Neural cell (in vitro differentiated cells): ENCODE data around the gene TTC8. TPM values are rescaled to one million over a fixed set of nuclear protein-coding genes. Genes with fewer than 3 reads are reported as not detected.

Experiments
- H2AFZ ChIP-seq: fragments of 200-600, 300-800 bp; sonication (generic), shearing (Covaris generic); 2 replicates; pipeline ENCODE4 v1.6.0; 2014; ENCODE audit warnings: low read depth, mild to moderate bottlenecking, antibody characterized with exemption, low read length, moderate library complexity
- H3F3A ChIP-seq: fragments of 200-600 bp; shearing (Covaris generic); 2 replicates; pipeline ENCODE4 v1.6.1; 2016; ENCODE audit warnings: mild to moderate bottlenecking, moderate library complexity, mixed read lengths, antibody characterized with exemption, low read length; ENCODE audit not compliant: insufficient read depth, poor library complexity, severe bottlenecking
- H3K27ac ChIP-seq: fragments of 200-600, 300-800 bp; sonication (generic), shearing (Covaris generic); 2 replicates; pipeline ENCODE4 v1.5.1; 2014; ENCODE audit warnings: mild to moderate bottlenecking, low read length, moderate library complexity
- H3K27me3 ChIP-seq: fragments of 300-800, 200-600 bp; sonication (generic), shearing (Covaris generic); 2 replicates; pipeline ENCODE4 v1.6.0; 2014; ENCODE audit warnings: mild to moderate bottlenecking, low read depth, low read length, moderate library complexity; ENCODE audit not compliant: insufficient read depth
- H3K36me3 ChIP-seq: fragments of 300-800, 200-600 bp; sonication (generic), shearing (Covaris generic); 2 replicates; pipeline ENCODE4 v1.5.1; 2014; ENCODE audit warnings: mild to moderate bottlenecking, antibody characterized with exemption, low read length, moderate library complexity; ENCODE audit not compliant: insufficient read depth
- H3K4me2 ChIP-seq: fragments of 300-800, 200-600 bp; sonication (generic), shearing (Covaris generic); 2 replicates; pipeline ENCODE4 v1.6.0; 2014; ENCODE audit warnings: mild to moderate bottlenecking, low read length
- H3K4me3 ChIP-seq: fragments of 300-800, 200-600 bp; sonication (generic), shearing (Covaris generic); 2 replicates; pipeline ENCODE4 v1.5.1; 2014; ENCODE audit warnings: mild to moderate bottlenecking, low read length, moderate library complexity
- H3K79me2 ChIP-seq: fragments of 200-600 bp; shearing (Covaris generic); replicated peaks from 2 replicates; pipeline ENCODE4 v1.6.0; 2014; ENCODE audit warnings: mild to moderate bottlenecking, low read length, moderate library complexity; ENCODE audit not compliant: insufficient read depth
- H3K9ac ChIP-seq: fragments of 300-800, 200-600 bp; sonication (generic), shearing (Covaris generic); 2 replicates; pipeline ENCODE4 v1.6.1; 2016; ENCODE audit warnings: mild to moderate bottlenecking, low read length, mixed read lengths
- H3K9me2 ChIP-seq: fragments of 200-600 bp; shearing (Covaris generic); 2 replicates; pipeline ENCODE4 v1.6.1; 2016; ENCODE audit warnings: mild to moderate bottlenecking, low read length, mixed read lengths; ENCODE audit not compliant: insufficient read depth
- H3K9me3 ChIP-seq: fragments of 200-600, 300-800 bp; sonication (generic), shearing (Covaris generic); 2 replicates; pipeline ENCODE4 v1.6.1; 2016; ENCODE audit warnings: mild to moderate bottlenecking, mixed run types, low read length, moderate library complexity, mixed read lengths
- H4K20me1 ChIP-seq: fragments of 200-600 bp; shearing (Covaris generic); 2 replicates; pipeline ENCODE4 v1.6.1; 2016; ENCODE audit warnings: mild to moderate bottlenecking, mixed run types; ENCODE audit not compliant: insufficient read depth
- EP300 ChIP-seq: fragments of 450-650 bp; conservative IDR thresholded peaks from 2 replicates; pipeline ENCODE4 v1.6.1; 2014; ENCODE audit warnings: antibody characterized with exemption, mild to moderate bottlenecking, moderate library complexity; ENCODE audit not compliant: poor library complexity, severe bottlenecking
- EZH2 ChIP-seq: fragments of 200-600, 300-800 bp; shearing (Covaris generic), sonication (generic); IDR thresholded peaks from 2 replicates; pipeline ENCODE4 v1.6.1; 2014; ENCODE audit warnings: antibody characterized with exemption, low read length, borderline replicate concordance, mild to moderate bottlenecking; ENCODE audit not compliant: insufficient read depth, poor library complexity, severe bottlenecking
- MXI1 ChIP-seq: fragments of 450-650 bp; conservative IDR thresholded peaks from 2 replicates; pipeline ENCODE4 v1.6.1; 2014; ENCODE audit warnings: antibody characterized with exemption, mild to moderate bottlenecking; ENCODE audit not compliant: poor library complexity, severe bottlenecking
- POLR2AphosphoS5 ChIP-seq: IDR thresholded peaks from 2 replicates; pipeline ENCODE4 v1.6.1; 2012
- RAD21 ChIP-seq: fragments of 450-650 bp; conservative IDR thresholded peaks from 2 replicates; pipeline ENCODE4 v1.6.1; 2014; ENCODE audit warnings: antibody characterized with exemption, mild to moderate bottlenecking, moderate library complexity
- SMC3 ChIP-seq: fragments of 450-650 bp; conservative IDR thresholded peaks from 2 replicates; pipeline ENCODE4 v1.6.1; 2014; ENCODE audit warnings: antibody characterized with exemption, mild to moderate bottlenecking, moderate library complexity; ENCODE audit not compliant: poor library complexity
- TAF1 ChIP-seq: IDR thresholded peaks from 2 replicates; pipeline ENCODE4 v1.6.1; 2012; ENCODE audit warnings: low read depth
- polyA plus RNA-seq: library from polyadenylated mRNA; depleted of rRNA; stranded (reverse); fragments of >200 nt; gene quantifications from 2 replicates; pipeline ENCODE4 v1.2.3, GENCODE V29; 2014
- TF ChIP-seq, protein P1 (sequence below): IDR thresholded peaks from 2 replicates; pipeline ENCODE4 v1.6.1; 2012; ENCODE audit warnings: borderline replicate concordance
- TF ChIP-seq, protein P2 (sequence below): fragments of 450-650 bp; IDR thresholded peaks from 2 replicates; pipeline ENCODE4 v1.5.1; 2014; ENCODE audit warnings: antibody characterized with exemption, mild to moderate bottlenecking, moderate library complexity; ENCODE audit not compliant: poor library complexity, severe bottlenecking

TTC8 gene
- polyA plus RNA-seq, 1 donor from 2014 or later, result 28.1 TPM

DNA sequence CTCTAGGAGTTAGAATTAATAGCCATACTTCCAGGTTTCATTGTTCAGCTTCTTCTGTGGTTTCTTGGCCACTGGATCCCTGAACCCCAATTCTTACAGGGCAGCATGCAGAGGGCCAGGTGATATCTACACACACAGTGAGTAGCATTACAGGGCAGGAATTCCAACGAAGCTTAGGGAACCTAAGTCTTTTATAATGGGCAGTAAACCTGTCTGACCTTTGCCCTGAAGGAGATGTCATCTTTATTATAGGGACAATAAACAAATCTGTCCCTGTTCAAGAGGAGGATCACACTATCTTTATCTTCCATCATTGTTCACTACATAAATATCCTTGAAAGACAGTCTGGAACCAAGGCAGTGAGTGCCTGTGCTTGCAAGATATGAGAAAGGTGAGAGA is 20.0 kb upstream of the TTC8 start:
- no peak overlapping the region for H3K9ac ChIP-seq
- H4K20me1 ChIP-seq, result no peaks in the 10 kb centered on the region
- H3K36me3 ChIP-seq, result no peaks in the 10 kb centered on the region
- H3K4me3 ChIP-seq, result no peak overlapping the region
- peaks cover 5% of the 10 kb centered on the region for H3K9me3 ChIP-seq
- H3K27ac ChIP-seq, result no peak overlapping the region
- no peaks in the 10 kb centered on the region for H3K79me2 ChIP-seq
- no peaks in the 10 kb centered on the region for H3F3A ChIP-seq
- TF ChIP-seq EZH2 (no peak), POLR2AphosphoS5 (no peak), RAD21 (no peak), MXI1 (no peak), TAF1 (no peak), EP300 (no peak), SMC3 (no peak)
- TF ChIP-seq, protein P1, sequence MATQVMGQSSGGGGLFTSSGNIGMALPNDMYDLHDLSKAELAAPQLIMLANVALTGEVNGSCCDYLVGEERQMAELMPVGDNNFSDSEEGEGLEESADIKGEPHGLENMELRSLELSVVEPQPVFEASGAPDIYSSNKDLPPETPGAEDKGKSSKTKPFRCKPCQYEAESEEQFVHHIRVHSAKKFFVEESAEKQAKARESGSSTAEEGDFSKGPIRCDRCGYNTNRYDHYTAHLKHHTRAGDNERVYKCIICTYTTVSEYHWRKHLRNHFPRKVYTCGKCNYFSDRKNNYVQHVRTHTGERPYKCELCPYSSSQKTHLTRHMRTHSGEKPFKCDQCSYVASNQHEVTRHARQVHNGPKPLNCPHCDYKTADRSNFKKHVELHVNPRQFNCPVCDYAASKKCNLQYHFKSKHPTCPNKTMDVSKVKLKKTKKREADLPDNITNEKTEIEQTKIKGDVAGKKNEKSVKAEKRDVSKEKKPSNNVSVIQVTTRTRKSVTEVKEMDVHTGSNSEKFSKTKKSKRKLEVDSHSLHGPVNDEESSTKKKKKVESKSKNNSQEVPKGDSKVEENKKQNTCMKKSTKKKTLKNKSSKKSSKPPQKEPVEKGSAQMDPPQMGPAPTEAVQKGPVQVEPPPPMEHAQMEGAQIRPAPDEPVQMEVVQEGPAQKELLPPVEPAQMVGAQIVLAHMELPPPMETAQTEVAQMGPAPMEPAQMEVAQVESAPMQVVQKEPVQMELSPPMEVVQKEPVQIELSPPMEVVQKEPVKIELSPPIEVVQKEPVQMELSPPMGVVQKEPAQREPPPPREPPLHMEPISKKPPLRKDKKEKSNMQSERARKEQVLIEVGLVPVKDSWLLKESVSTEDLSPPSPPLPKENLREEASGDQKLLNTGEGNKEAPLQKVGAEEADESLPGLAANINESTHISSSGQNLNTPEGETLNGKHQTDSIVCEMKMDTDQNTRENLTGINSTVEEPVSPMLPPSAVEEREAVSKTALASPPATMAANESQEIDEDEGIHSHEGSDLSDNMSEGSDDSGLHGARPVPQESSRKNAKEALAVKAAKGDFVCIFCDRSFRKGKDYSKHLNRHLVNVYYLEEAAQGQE, result no peak
- TF ChIP-seq, protein P2, sequence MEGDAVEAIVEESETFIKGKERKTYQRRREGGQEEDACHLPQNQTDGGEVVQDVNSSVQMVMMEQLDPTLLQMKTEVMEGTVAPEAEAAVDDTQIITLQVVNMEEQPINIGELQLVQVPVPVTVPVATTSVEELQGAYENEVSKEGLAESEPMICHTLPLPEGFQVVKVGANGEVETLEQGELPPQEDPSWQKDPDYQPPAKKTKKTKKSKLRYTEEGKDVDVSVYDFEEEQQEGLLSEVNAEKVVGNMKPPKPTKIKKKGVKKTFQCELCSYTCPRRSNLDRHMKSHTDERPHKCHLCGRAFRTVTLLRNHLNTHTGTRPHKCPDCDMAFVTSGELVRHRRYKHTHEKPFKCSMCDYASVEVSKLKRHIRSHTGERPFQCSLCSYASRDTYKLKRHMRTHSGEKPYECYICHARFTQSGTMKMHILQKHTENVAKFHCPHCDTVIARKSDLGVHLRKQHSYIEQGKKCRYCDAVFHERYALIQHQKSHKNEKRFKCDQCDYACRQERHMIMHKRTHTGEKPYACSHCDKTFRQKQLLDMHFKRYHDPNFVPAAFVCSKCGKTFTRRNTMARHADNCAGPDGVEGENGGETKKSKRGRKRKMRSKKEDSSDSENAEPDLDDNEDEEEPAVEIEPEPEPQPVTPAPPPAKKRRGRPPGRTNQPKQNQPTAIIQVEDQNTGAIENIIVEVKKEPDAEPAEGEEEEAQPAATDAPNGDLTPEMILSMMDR, result no peak
- no peak overlapping the region for H3K4me2 ChIP-seq
- H3K27me3 ChIP-seq, result no peaks in the 10 kb centered on the region
- no peak overlapping the region for H2AFZ ChIP-seq
- no peaks in the 10 kb centered on the region for H3K9me2 ChIP-seq

DNA sequence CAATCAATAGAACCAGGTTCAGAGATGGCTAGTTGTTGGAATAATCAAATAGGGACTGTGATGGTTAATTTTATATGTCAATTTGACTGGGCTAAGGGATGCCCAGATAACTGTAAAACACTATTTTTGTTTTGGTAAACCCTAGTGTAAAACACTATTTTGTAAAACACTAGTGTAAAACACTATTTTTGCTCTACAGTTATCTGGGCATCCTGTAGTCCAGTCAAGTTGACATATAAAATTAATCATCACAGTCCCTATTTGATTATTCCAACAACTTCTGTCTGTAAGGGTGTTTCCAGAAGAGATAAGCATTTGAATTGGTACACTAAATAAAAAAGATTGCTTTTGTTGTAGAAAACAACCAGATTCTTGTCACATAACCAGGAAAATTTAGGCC is 16.1 kb upstream of the TTC8 start:
- H3K27me3 ChIP-seq, result no peaks in the 10 kb centered on the region

More for the DNA sequence above, 16.1 kb upstream of the TTC8 start:
- no peaks in the 10 kb centered on the region for H3K36me3 ChIP-seq
- H2AFZ ChIP-seq, result no peak overlapping the region
- no peak overlapping the region for H3K4me2 ChIP-seq
- no peaks in the 10 kb centered on the region for H3F3A ChIP-seq
- no peak overlapping the region for H3K27ac ChIP-seq
- H3K79me2 ChIP-seq, result no peaks in the 10 kb centered on the region
- TF ChIP-seq, protein P1, result no peak
- no peak for TF ChIP-seq MXI1
- no peak for TF ChIP-seq EZH2
- no peak for TF ChIP-seq POLR2AphosphoS5
- TF ChIP-seq, protein P2, result no peak
- no peak for TF ChIP-seq SMC3
- TF ChIP-seq TAF1, result no peak
- no peak for TF ChIP-seq RAD21
- TF ChIP-seq EP300, result no peak
- H4K20me1 ChIP-seq, result no peaks in the 10 kb centered on the region
- peaks cover 5% of the 10 kb centered on the region for H3K9me3 ChIP-seq
- no peak overlapping the region for H3K9ac ChIP-seq
- no peaks in the 10 kb centered on the region for H3K9me2 ChIP-seq
- H3K4me3 ChIP-seq, result no peak overlapping the region
